SK-N-SH treated with all-trans-retinoic acid at 6 μM for 48 hours (cell line): Measurements from ENCODE around the gene CEP95.

ENCODE experiments used
- ISL1 ChIP-seq: fragments of 250-450 bp; sonication (Bioruptor Pico); IDR thresholded peaks from 2 replicates; pipeline ENCODE4 v2.1.2; 2022; ENCODE audit warnings: mild to moderate bottlenecking, moderate library complexity
- OSR1 ChIP-seq: fragments of 250-450 bp; sonication (Bioruptor Pico); IDR thresholded peaks from 2 replicates; pipeline ENCODE4 v1.8.0; 2022; ENCODE audit warnings: moderate library complexity, mild to moderate bottlenecking, inconsistent platforms
- TCF4 ChIP-seq: fragments of 250-450 bp; sonication (Bioruptor Pico); IDR thresholded peaks from 2 replicates; pipeline ENCODE4 v1.8.0; 2021; ENCODE audit warnings: mild to moderate bottlenecking, moderate library complexity, borderline replicate concordance
- ZC3H10 ChIP-seq: fragments of 250-450 bp; sonication (Bioruptor Pico); IDR thresholded peaks from 2 replicates; pipeline ENCODE4 v1.5.1; 2021; ENCODE audit warnings: mild to moderate bottlenecking, moderate library complexity
- ZFP30 ChIP-seq: fragments of 450-650 bp; formaldehyde crosslinking; IDR thresholded peaks from 2 replicates; pipeline ENCODE4 v1.5.0; 2022; ENCODE audit warnings: mild to moderate bottlenecking, moderate library complexity
- ZNF565 ChIP-seq: fragments of 450-650 bp; formaldehyde crosslinking; conservative IDR thresholded peaks from 2 replicates; pipeline ENCODE4 v1.5.0; 2020; ENCODE audit warnings: low read depth, mild to moderate bottlenecking, moderate library complexity
- ZNF70 ChIP-seq: fragments of 450-650 bp; formaldehyde crosslinking; IDR thresholded peaks from 2 replicates; pipeline ENCODE4 v1.5.0; 2020; ENCODE audit warnings: mild to moderate bottlenecking, moderate library complexity
- TF ChIP-seq, protein P1 (sequence below): fragments of 250-450 bp; sonication (Bioruptor Pico); IDR thresholded peaks from 2 replicates; pipeline ENCODE4 v1.8.0; 2020; ENCODE audit warnings: mild to moderate bottlenecking, moderate library complexity, borderline replicate concordance
- TF ChIP-seq, protein P2 (sequence below): fragments of 250-450 bp; sonication (Bioruptor Pico); IDR thresholded peaks from 2 replicates; pipeline ENCODE4 v1.5.0; 2020; ENCODE audit warnings: mild to moderate bottlenecking, moderate library complexity
- TF ChIP-seq, protein P3 (sequence below): fragments of 250-450 bp; sonication (Bioruptor Pico); IDR thresholded peaks from 2 replicates; pipeline ENCODE4 v1.8.0; 2021; ENCODE audit warnings: low read depth, mild to moderate bottlenecking, moderate library complexity, borderline replicate concordance
- TF ChIP-seq, protein P4 (sequence below): fragments of 250-450 bp; sonication (Bioruptor Pico); IDR thresholded peaks from 2 replicates; pipeline ENCODE4 v1.5.1; 2020; ENCODE audit warnings: low read depth, mild to moderate bottlenecking, moderate library complexity

DNA sequence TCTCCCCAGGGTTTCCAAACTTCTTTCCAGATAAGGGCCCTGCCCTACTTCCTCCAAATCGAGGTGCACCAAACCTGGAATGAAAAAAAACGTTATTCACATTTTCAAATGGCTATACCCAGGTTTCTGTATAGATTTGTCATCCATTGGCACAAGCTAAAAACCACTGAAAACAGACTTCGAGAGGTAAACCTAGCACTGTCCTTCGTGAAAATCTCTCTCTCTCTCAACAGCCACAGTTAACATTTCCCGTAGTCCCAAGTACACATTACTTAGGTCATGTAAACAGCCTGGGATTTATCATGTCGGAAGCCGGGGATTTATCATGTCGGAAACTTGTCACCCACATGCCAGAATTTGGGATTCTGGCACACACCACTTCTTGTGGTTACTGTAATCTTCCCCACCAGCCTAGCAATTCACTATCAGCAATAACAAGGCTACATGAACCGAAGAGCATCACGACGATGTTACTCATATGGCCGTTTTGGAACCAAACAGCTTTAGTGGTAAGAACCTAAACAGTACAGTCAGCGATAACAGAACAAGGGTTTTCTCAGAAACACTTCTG is 1.9 kb upstream of the CEP95 start:
- TF ChIP-seq OSR1 (CRISPR knock-in tag): no peak
- no peak for TF ChIP-seq ZFP30
- no peak for TF ChIP-seq ZNF70 (CRISPR knock-in tag)
- TF ChIP-seq, protein P1, sequence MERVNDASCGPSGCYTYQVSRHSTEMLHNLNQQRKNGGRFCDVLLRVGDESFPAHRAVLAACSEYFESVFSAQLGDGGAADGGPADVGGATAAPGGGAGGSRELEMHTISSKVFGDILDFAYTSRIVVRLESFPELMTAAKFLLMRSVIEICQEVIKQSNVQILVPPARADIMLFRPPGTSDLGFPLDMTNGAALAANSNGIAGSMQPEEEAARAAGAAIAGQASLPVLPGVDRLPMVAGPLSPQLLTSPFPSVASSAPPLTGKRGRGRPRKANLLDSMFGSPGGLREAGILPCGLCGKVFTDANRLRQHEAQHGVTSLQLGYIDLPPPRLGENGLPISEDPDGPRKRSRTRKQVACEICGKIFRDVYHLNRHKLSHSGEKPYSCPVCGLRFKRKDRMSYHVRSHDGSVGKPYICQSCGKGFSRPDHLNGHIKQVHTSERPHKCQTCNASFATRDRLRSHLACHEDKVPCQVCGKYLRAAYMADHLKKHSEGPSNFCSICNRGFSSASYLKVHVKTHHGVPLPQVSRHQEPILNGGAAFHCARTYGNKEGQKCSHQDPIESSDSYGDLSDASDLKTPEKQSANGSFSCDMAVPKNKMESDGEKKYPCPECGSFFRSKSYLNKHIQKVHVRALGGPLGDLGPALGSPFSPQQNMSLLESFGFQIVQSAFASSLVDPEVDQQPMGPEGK (CRISPR knock-in tag): no peak
- TF ChIP-seq, protein P2, sequence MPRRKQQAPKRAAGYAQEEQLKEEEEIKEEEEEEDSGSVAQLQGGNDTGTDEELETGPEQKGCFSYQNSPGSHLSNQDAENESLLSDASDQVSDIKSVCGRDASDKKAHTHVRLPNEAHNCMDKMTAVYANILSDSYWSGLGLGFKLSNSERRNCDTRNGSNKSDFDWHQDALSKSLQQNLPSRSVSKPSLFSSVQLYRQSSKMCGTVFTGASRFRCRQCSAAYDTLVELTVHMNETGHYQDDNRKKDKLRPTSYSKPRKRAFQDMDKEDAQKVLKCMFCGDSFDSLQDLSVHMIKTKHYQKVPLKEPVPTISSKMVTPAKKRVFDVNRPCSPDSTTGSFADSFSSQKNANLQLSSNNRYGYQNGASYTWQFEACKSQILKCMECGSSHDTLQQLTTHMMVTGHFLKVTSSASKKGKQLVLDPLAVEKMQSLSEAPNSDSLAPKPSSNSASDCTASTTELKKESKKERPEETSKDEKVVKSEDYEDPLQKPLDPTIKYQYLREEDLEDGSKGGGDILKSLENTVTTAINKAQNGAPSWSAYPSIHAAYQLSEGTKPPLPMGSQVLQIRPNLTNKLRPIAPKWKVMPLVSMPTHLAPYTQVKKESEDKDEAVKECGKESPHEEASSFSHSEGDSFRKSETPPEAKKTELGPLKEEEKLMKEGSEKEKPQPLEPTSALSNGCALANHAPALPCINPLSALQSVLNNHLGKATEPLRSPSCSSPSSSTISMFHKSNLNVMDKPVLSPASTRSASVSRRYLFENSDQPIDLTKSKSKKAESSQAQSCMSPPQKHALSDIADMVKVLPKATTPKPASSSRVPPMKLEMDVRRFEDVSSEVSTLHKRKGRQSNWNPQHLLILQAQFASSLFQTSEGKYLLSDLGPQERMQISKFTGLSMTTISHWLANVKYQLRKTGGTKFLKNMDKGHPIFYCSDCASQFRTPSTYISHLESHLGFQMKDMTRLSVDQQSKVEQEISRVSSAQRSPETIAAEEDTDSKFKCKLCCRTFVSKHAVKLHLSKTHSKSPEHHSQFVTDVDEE (CRISPR knock-in tag): no peak
- TF ChIP-seq, protein P3, sequence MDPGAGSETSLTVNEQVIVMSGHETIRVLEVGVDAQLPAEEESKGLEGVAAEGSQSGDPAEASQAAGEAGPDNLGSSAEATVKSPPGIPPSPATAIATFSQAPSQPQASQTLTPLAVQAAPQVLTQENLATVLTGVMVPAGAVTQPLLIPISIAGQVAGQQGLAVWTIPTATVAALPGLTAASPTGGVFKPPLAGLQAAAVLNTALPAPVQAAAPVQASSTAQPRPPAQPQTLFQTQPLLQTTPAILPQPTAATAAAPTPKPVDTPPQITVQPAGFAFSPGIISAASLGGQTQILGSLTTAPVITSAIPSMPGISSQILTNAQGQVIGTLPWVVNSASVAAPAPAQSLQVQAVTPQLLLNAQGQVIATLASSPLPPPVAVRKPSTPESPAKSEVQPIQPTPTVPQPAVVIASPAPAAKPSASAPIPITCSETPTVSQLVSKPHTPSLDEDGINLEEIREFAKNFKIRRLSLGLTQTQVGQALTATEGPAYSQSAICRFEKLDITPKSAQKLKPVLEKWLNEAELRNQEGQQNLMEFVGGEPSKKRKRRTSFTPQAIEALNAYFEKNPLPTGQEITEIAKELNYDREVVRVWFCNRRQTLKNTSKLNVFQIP (CRISPR knock-in tag): no peak
- TF ChIP-seq ISL1 (CRISPR knock-in tag): no peak
- TF ChIP-seq ZNF565 (CRISPR knock-in tag): no peak
- TF ChIP-seq, protein P4, sequence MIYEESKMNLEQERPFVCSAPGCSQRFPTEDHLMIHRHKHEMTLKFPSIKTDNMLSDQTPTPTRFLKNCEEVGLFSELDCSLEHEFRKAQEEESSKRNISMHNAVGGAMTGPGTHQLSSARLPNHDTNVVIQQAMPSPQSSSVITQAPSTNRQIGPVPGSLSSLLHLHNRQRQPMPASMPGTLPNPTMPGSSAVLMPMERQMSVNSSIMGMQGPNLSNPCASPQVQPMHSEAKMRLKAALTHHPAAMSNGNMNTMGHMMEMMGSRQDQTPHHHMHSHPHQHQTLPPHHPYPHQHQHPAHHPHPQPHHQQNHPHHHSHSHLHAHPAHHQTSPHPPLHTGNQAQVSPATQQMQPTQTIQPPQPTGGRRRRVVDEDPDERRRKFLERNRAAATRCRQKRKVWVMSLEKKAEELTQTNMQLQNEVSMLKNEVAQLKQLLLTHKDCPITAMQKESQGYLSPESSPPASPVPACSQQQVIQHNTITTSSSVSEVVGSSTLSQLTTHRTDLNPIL (CRISPR knock-in tag): no peak
- TF ChIP-seq TCF4 (CRISPR knock-in tag): no peak
- no peak for TF ChIP-seq ZC3H10 (CRISPR knock-in tag)
